ENCODE results near the gene ATP6V0A1. TPM values are rescaled to one million over a fixed set of nuclear protein-coding genes. Genes with fewer than 3 reads are reported as not detected.

ATP6V0A1 gene
- total RNA-seq, 1 donor from 2014 or later = 27.1 TPM

- H3K27ac Mint-ChIP-seq = no peak overlapping the region
- peaks cover 6% of the 10 kb centered on the region for H3K27me3 Mint-ChIP-seq (ENCODE audit: insufficient read depth)
- no peaks in the 10 kb centered on the region for H3K9me3 Mint-ChIP-seq
- intact Hi-C loops (cut with micrococcal nuclease) = no loop called here
- no peaks in the 10 kb centered on the region for H3K4me1 Mint-ChIP-seq (ENCODE audit: low read depth)
- no peak for DNase-seq (ENCODE audit: low spot score)
- no peak overlapping the region for H3K4me3 Mint-ChIP-seq
- H3K36me3 Mint-ChIP-seq (ENCODE audit: low read depth) = peaks cover 10% of the 10 kb centered on the region
These were observed 61.1 kb downstream of the ATP6V0A1 start for GRCh38 chr17:42519546-42520491.

- no peaks in the 10 kb centered on the region for H3K4me1 Mint-ChIP-seq (ENCODE audit: low read depth)
- intact Hi-C loops (cut with micrococcal nuclease) = no loop called here
- no peak overlapping the region for H3K27ac Mint-ChIP-seq
These were observed 61.9 kb downstream of the ATP6V0A1 start for GRCh38 chr17:42520540-42520951.

GRCh38 chr17:42521036-42521435 is 62.4 kb downstream of the ATP6V0A1 start:
- Mint-ChIP-seq H3K36me3 (ENCODE audit: low read depth) (peaks cover 11% of the 10 kb centered on the region), H3K27ac (no peak overlapping the region), H3K4me3 (no peak overlapping the region), H3K9me3 (no peaks in the 10 kb centered on the region), H3K27me3 (ENCODE audit: insufficient read depth) (peaks cover 5% of the 10 kb centered on the region), H3K4me1 (ENCODE audit: low read depth) (no peaks in the 10 kb centered on the region)
- intact Hi-C loops (cut with micrococcal nuclease) = no loop called here
- no peak for DNase-seq (ENCODE audit: low spot score)

More at GRCh38 chr17:42520540-42520951, 61.9 kb downstream of the ATP6V0A1 start:
- H3K36me3 Mint-ChIP-seq (ENCODE audit: low read depth) = peaks cover 11% of the 10 kb centered on the region
- H3K4me3 Mint-ChIP-seq = no peak overlapping the region
- peaks cover 6% of the 10 kb centered on the region for H3K27me3 Mint-ChIP-seq (ENCODE audit: insufficient read depth)
- H3K9me3 Mint-ChIP-seq = no peaks in the 10 kb centered on the region
- no peak for DNase-seq (ENCODE audit: low spot score)

- H3K9me3 Mint-ChIP-seq = no peaks in the 10 kb centered on the region
- H3K4me1 Mint-ChIP-seq (ENCODE audit: low read depth) = no peaks in the 10 kb centered on the region
- peaks cover 5% of the 10 kb centered on the region for H3K27me3 Mint-ChIP-seq (ENCODE audit: insufficient read depth)
- DNase-seq (ENCODE audit: low spot score) = no peak
- intact Hi-C loops (cut with micrococcal nuclease) = no loop called here
- no peak overlapping the region for H3K27ac Mint-ChIP-seq
- no peak overlapping the region for H3K4me3 Mint-ChIP-seq
- peaks cover 11% of the 10 kb centered on the region for H3K36me3 Mint-ChIP-seq (ENCODE audit: low read depth)
These were observed 63.1 kb downstream of the ATP6V0A1 start for GRCh38 chr17:42521666-42522262.

GRCh38 chr17:42522263-42522790 is 63.6 kb downstream of the ATP6V0A1 start:
- Mint-ChIP-seq H3K9me3 (no peaks in the 10 kb centered on the region), H3K27ac (no peak overlapping the region), H3K27me3 (ENCODE audit: insufficient read depth) (peaks cover 6% of the 10 kb centered on the region), H3K4me3 (no peak overlapping the region), H3K36me3 (ENCODE audit: low read depth) (peaks cover 11% of the 10 kb centered on the region), H3K4me1 (ENCODE audit: low read depth) (peaks cover 3% of the 10 kb centered on the region)
- DNase-seq (ENCODE audit: low spot score) = no peak
- intact Hi-C loops (cut with micrococcal nuclease) = no loop called here

- Mint-ChIP-seq H3K4me3 (no peak overlapping the region), H3K27me3 (ENCODE audit: insufficient read depth) (peaks cover 7% of the 10 kb centered on the region), H3K4me1 (ENCODE audit: low read depth) (peaks cover 6% of the 10 kb centered on the region), H3K9me3 (no peaks in the 10 kb centered on the region), H3K36me3 (ENCODE audit: low read depth) (peaks cover 11% of the 10 kb centered on the region), H3K27ac (no peak overlapping the region)
- intact Hi-C loops (cut with micrococcal nuclease) = no loop called here
- no peak for DNase-seq (ENCODE audit: low spot score)
These were observed 64.2 kb downstream of the ATP6V0A1 start for GRCh38 chr17:42522798-42523278.

GRCh38 chr17:42525221-42525620 is 66.5 kb downstream of the ATP6V0A1 start:
- H3K36me3 Mint-ChIP-seq (ENCODE audit: low read depth) = peaks cover 11% of the 10 kb centered on the region
- H3K27me3 Mint-ChIP-seq (ENCODE audit: insufficient read depth) = peaks cover 7% of the 10 kb centered on the region
- peaks cover 7% of the 10 kb centered on the region for H3K4me1 Mint-ChIP-seq (ENCODE audit: low read depth)
- H3K9me3 Mint-ChIP-seq = no peaks in the 10 kb centered on the region
- intact Hi-C loops (cut with micrococcal nuclease) = loop anchor here (5.0 kb wide), 1 partner anchor 118 kb away; no protein-coding TSS in a partner anchor
- no peak for DNase-seq (ENCODE audit: low spot score)
- no peak overlapping the region for H3K27ac Mint-ChIP-seq
- H3K4me3 Mint-ChIP-seq = no peak overlapping the region

- H3K27me3 Mint-ChIP-seq (ENCODE audit: insufficient read depth) = peaks cover 6% of the 10 kb centered on the region
- peaks cover 15% of the 10 kb centered on the region for H3K4me1 Mint-ChIP-seq (ENCODE audit: low read depth)
- H3K27ac Mint-ChIP-seq = no peak overlapping the region
- intact Hi-C loops (cut with micrococcal nuclease) = loop anchor here (5.0 kb wide), 1 partner anchor 119 kb away; no protein-coding TSS in a partner anchor
- peaks cover 6% of the 10 kb centered on the region for H3K36me3 Mint-ChIP-seq (ENCODE audit: low read depth)
- no peak overlapping the region for H3K4me3 Mint-ChIP-seq
- no peak for DNase-seq (ENCODE audit: low spot score)
- H3K9me3 Mint-ChIP-seq = no peaks in the 10 kb centered on the region
These were observed 67.4 kb downstream of the ATP6V0A1 start for GRCh38 chr17:42526031-42526444.

GRCh38 chr17:42527932-42528331 is 69.3 kb downstream of the ATP6V0A1 start:
- no peak overlapping the region for H3K4me3 Mint-ChIP-seq
- H3K27me3 Mint-ChIP-seq (ENCODE audit: insufficient read depth) = peaks cover 11% of the 10 kb centered on the region
- H3K9me3 Mint-ChIP-seq = no peaks in the 10 kb centered on the region
- no peak overlapping the region for H3K27ac Mint-ChIP-seq
- intact Hi-C loops (cut with micrococcal nuclease) = loop anchor here (1.0 to 5.0 kb wide), 3 partner anchors 100 to 206 kb away; no protein-coding TSS in a partner anchor
- H3K36me3 Mint-ChIP-seq (ENCODE audit: low read depth) = peaks cover 1% of the 10 kb centered on the region
- H3K4me1 Mint-ChIP-seq (ENCODE audit: low read depth) = peaks cover 24% of the 10 kb centered on the region
- DNase-seq (ENCODE audit: low spot score) = no peak

- no peak overlapping the region for H3K4me3 Mint-ChIP-seq
- no peak overlapping the region for H3K27ac Mint-ChIP-seq
- intact Hi-C loops (cut with micrococcal nuclease) = loop anchor here (5.0 kb wide), 1 partner anchor 122 kb away; no protein-coding TSS in a partner anchor
- peaks cover 4% of the 10 kb centered on the region for H3K36me3 Mint-ChIP-seq (ENCODE audit: low read depth)
- no peak for DNase-seq (ENCODE audit: low spot score)
- H3K27me3 Mint-ChIP-seq (ENCODE audit: insufficient read depth) = peaks cover 19% of the 10 kb centered on the region
- H3K9me3 Mint-ChIP-seq = no peaks in the 10 kb centered on the region
- peaks cover 24% of the 10 kb centered on the region for H3K4me1 Mint-ChIP-seq (ENCODE audit: low read depth)
These were observed 70.4 kb downstream of the ATP6V0A1 start for GRCh38 chr17:42529061-42529460.

GRCh38 chr17:42530952-42531454 is 72.3 kb downstream of the ATP6V0A1 start:
- Mint-ChIP-seq H3K4me1 (ENCODE audit: low read depth) (peaks cover 32% of the 10 kb centered on the region), H3K27ac (no peak overlapping the region), H3K36me3 (ENCODE audit: low read depth) (peaks cover 6% of the 10 kb centered on the region), H3K9me3 (no peaks in the 10 kb centered on the region), H3K4me3 (no peak overlapping the region), H3K27me3 (ENCODE audit: insufficient read depth) (peaks cover 19% of the 10 kb centered on the region)
- intact Hi-C loops (cut with micrococcal nuclease) = no loop called here
- DNase-seq (ENCODE audit: low spot score) = no peak

GRCh38 chr17:42531455-42532354 is 73.0 kb downstream of the ATP6V0A1 start:
- intact Hi-C loops (cut with micrococcal nuclease) = no loop called here
- peak; percentile 37 for DNase-seq (ENCODE audit: low spot score)
- Mint-ChIP-seq H3K36me3 (ENCODE audit: low read depth) (peaks cover 6% of the 10 kb centered on the region), H3K4me3 (peak overlapping the region; percentile 78), H3K4me1 (ENCODE audit: low read depth) (peaks cover 34% of the 10 kb centered on the region), H3K27ac (peak overlapping the region; percentile 44), H3K27me3 (ENCODE audit: insufficient read depth) (peaks cover 19% of the 10 kb centered on the region), H3K9me3 (no peaks in the 10 kb centered on the region)
